Activated naive CD8-positive, alpha-beta T cell treated with anti-CD3 and anti-CD28 coated beads, Interleukin-2, amount 10 ng/mL, durations not matched to agents 7 days and 5 days (primary cell): ENCODE results near the gene RPS6KA2. TPM values are rescaled to one million over a fixed set of nuclear protein-coding genes. Genes with fewer than 3 reads are reported as not detected.
"Not testable (repeated sequence)": the region's sequence is repeated elsewhere in the genome, so short reads cannot be mapped to it uniquely, and the experiment has no call there.

ENCODE experiments used
- ATAC-seq: fragments of 150-1000 bp; cut with Tn5 transposase; one replicate; pipeline ENCODE4 v1.10.0; 2021; ENCODE audit warnings: low read depth, moderate library complexity
- POLR2A ChIA-PET: fragments of 350-600 bp; sonication (Branson Sonifier 250); formaldehyde crosslinking; loops from one replicate; lab custom pipeline; 2021; ENCODE audit warnings: antibody characterized with exemption; lab: Charles Lee
- DNase-seq: peaks from one replicate; pipeline ENCODE4 v3.0.0; 2021
- H3K27ac Mint-ChIP-seq: one replicate; pipeline ENCODE4 v1.8.0; 2022; ENCODE audit warnings: mild to moderate bottlenecking, mixed read lengths
- H3K27me3 Mint-ChIP-seq: one replicate; pipeline ENCODE4 v1.8.0; 2022; ENCODE audit warnings: mild to moderate bottlenecking, moderate library complexity, mixed read lengths
- H3K36me3 Mint-ChIP-seq: one replicate; pipeline ENCODE4 v1.8.0; 2021; ENCODE audit warnings: mild to moderate bottlenecking, mixed read lengths
- H3K4me1 Mint-ChIP-seq: one replicate; pipeline ENCODE4 v1.8.0; 2021; ENCODE audit warnings: mixed read lengths
- H3K4me3 Mint-ChIP-seq: one replicate; pipeline ENCODE4 v1.8.0; 2022; ENCODE audit warnings: mild to moderate bottlenecking, moderate library complexity, mixed read lengths
- H3K9me3 Mint-ChIP-seq: one replicate; pipeline ENCODE4 v1.8.0; 2021; ENCODE audit warnings: mixed read lengths
- total RNA-seq, 2 experiments: library from RNA; stranded (reverse); gene quantifications; one replicate each; pipeline ENCODE4 v1.2.3, GENCODE V29; 2021

The RPS6KA2 gene
- total RNA-seq, 2 experiments from 2014 or later: 3.8 to 5.7 TPM

GRCh38 chr6:166387098-166387497 lies 240.0 kb downstream of the RPS6KA2 start:
- H3K36me3 Mint-ChIP-seq, ATAC-seq, H3K9me3 Mint-ChIP-seq, DNase-seq, H3K27ac Mint-ChIP-seq, H3K4me3 Mint-ChIP-seq, H3K4me1 Mint-ChIP-seq: not testable (repeated sequence)
- H3K27me3 Mint-ChIP-seq: peaks cover 22% of the 10 kb centered on the region
- POLR2A ChIA-PET: interaction anchor here (0.9 kb wide), 1 partner anchor 13 kb away, joined by 4 read pairs; no protein-coding TSS in a partner anchor

GRCh38 chr6:166386111-166386510 lies 240.9 kb downstream of the RPS6KA2 start:
- no peak overlapping the region for H3K27ac Mint-ChIP-seq
- no peaks in the 10 kb centered on the region for H3K36me3 Mint-ChIP-seq
- H3K4me1 Mint-ChIP-seq: peaks cover 7% of the 10 kb centered on the region
- DNase-seq (no peak), ATAC-seq (no peak)
- peaks cover 22% of the 10 kb centered on the region for H3K27me3 Mint-ChIP-seq
- POLR2A ChIA-PET: no interaction called here
- H3K4me3 Mint-ChIP-seq: no peak overlapping the region
- H3K9me3 Mint-ChIP-seq: no peaks in the 10 kb centered on the region

GRCh38 chr6:166383802-166384363 lies 243.2 kb downstream of the RPS6KA2 start:
- POLR2A ChIA-PET: interaction anchor here (0.7 kb wide), 1 partner anchor 50 kb away, joined by 3 read pairs; no protein-coding TSS in a partner anchor
- peak overlapping the region; percentile 57 for H3K27ac Mint-ChIP-seq
- peak overlapping the region; percentile 84 for H3K4me3 Mint-ChIP-seq
- not testable (repeated sequence) for H3K36me3 Mint-ChIP-seq, H3K9me3 Mint-ChIP-seq, DNase-seq, H3K4me1 Mint-ChIP-seq, ATAC-seq
- H3K27me3 Mint-ChIP-seq: peaks cover 13% of the 10 kb centered on the region

- peak; percentile 97 for DNase-seq
- Mint-ChIP-seq H3K4me3 (peak within 1 kb of the TSS; percentile 88), H3K27me3 (peaks cover 13% of the 10 kb centered on the region), H3K36me3 (no peaks in the 10 kb centered on the region), H3K4me1 (peaks cover 8% of the 10 kb centered on the region), H3K9me3 (no peaks in the 10 kb centered on the region), H3K27ac (peak within 1 kb of the TSS; percentile 74)
- peak; percentile 93 for ATAC-seq
- POLR2A ChIA-PET: interaction anchor here (0.7 kb wide), 1 partner anchor 49 kb away, joined by 3 read pairs; no protein-coding TSS in a partner anchor
Observed at GRCh38 chr6:166382933-166383801, 243.9 kb downstream of the RPS6KA2 start, which contains the start of gene MPC1. TSS of gene MPC1 (minus strand) at chr6:166382940. CDS start at chr6:166382876, 64 bp downstream.

- peak overlapping the region; percentile 88 for H3K4me3 Mint-ChIP-seq
- H3K9me3 Mint-ChIP-seq: no peaks in the 10 kb centered on the region
- peaks cover 8% of the 10 kb centered on the region for H3K27me3 Mint-ChIP-seq
- ATAC-seq: no peak
- peaks cover 8% of the 10 kb centered on the region for H3K4me1 Mint-ChIP-seq
- H3K36me3 Mint-ChIP-seq: no peaks in the 10 kb centered on the region
- no peak for DNase-seq
- peak overlapping the region; percentile 74 for H3K27ac Mint-ChIP-seq
- POLR2A ChIA-PET: no interaction called here
Observed at GRCh38 chr6:166382500-166382932, 244.5 kb downstream of the RPS6KA2 start.

- ATAC-seq (peak; percentile 29), DNase-seq (peak; percentile 88)
- peak overlapping the region; percentile 88 for H3K4me3 Mint-ChIP-seq
- no peaks in the 10 kb centered on the region for H3K36me3 Mint-ChIP-seq
- peaks cover 8% of the 10 kb centered on the region for H3K4me1 Mint-ChIP-seq
- no peaks in the 10 kb centered on the region for H3K9me3 Mint-ChIP-seq
- H3K27ac Mint-ChIP-seq: peak overlapping the region; percentile 74
- POLR2A ChIA-PET: interaction anchor here (0.6 to 1.6 kb wide), 4 partner anchors 39 to 102 kb away, joined by 3 to 7 read pairs (median 4); partner anchors contain the start of gene PRR18
- peaks cover 4% of the 10 kb centered on the region for H3K27me3 Mint-ChIP-seq
Observed at GRCh38 chr6:166381733-166382499, 245.1 kb downstream of the RPS6KA2 start.

GRCh38 chr6:166381381-166381732 lies 245.7 kb downstream of the RPS6KA2 start:
- peaks cover 4% of the 10 kb centered on the region for H3K27me3 Mint-ChIP-seq
- DNase-seq: no peak
- POLR2A ChIA-PET: interaction anchor here (0.6 to 1.6 kb wide), 5 partner anchors 38 to 102 kb away, joined by 3 to 7 read pairs (median 3); partner anchors contain the start of gene PRR18
- ATAC-seq: no peak
- H3K4me3 Mint-ChIP-seq: peak overlapping the region; percentile 88
- H3K9me3 Mint-ChIP-seq: no peaks in the 10 kb centered on the region
- peak overlapping the region; percentile 74 for H3K27ac Mint-ChIP-seq
- H3K36me3 Mint-ChIP-seq: no peaks in the 10 kb centered on the region
- H3K4me1 Mint-ChIP-seq: peaks cover 8% of the 10 kb centered on the region

GRCh38 chr6:166379800-166380199 lies 247.3 kb downstream of the RPS6KA2 start:
- Mint-ChIP-seq H3K4me1 (peaks cover 8% of the 10 kb centered on the region), H3K27ac (no peak overlapping the region), H3K9me3 (no peaks in the 10 kb centered on the region), H3K4me3 (no peak overlapping the region), H3K36me3 (no peaks in the 10 kb centered on the region), H3K27me3 (no peaks in the 10 kb centered on the region)
- ATAC-seq (no peak), DNase-seq (no peak)
- POLR2A ChIA-PET: no interaction called here

- no peaks in the 10 kb centered on the region for H3K9me3 Mint-ChIP-seq
- ATAC-seq (no peak), DNase-seq (no peak)
- H3K4me1 Mint-ChIP-seq: peaks cover 8% of the 10 kb centered on the region
- no peaks in the 10 kb centered on the region for H3K36me3 Mint-ChIP-seq
- no peaks in the 10 kb centered on the region for H3K27me3 Mint-ChIP-seq
- H3K4me3 Mint-ChIP-seq: no peak overlapping the region
- H3K27ac Mint-ChIP-seq: no peak overlapping the region
- POLR2A ChIA-PET: no interaction called here
Observed at GRCh38 chr6:166379103-166379586, 247.9 kb downstream of the RPS6KA2 start.

- POLR2A ChIA-PET: no interaction called here
- H3K27ac Mint-ChIP-seq: no peak overlapping the region
Observed at GRCh38 chr6:166377721-166378120, 249.3 kb downstream of the RPS6KA2 start.

GRCh38 chr6:166375013-166375412 lies 252.0 kb downstream of the RPS6KA2 start:
- Mint-ChIP-seq H3K4me3 (no peak overlapping the region), H3K36me3 (no peaks in the 10 kb centered on the region), H3K27me3 (no peaks in the 10 kb centered on the region), H3K9me3 (no peaks in the 10 kb centered on the region), H3K27ac (no peak overlapping the region), H3K4me1 (peaks cover 2% of the 10 kb centered on the region)
- DNase-seq (no peak), ATAC-seq (no peak)
- POLR2A ChIA-PET: no interaction called here

More at GRCh38 chr6:166377721-166378120, 249.3 kb downstream of the RPS6KA2 start:
- Mint-ChIP-seq H3K27me3 (no peaks in the 10 kb centered on the region), H3K9me3 (no peaks in the 10 kb centered on the region), H3K36me3 (no peaks in the 10 kb centered on the region), H3K4me3 (no peak overlapping the region), H3K4me1 (peaks cover 4% of the 10 kb centered on the region)
- DNase-seq (no peak), ATAC-seq (no peak)

GRCh38 chr6:166370489-166370888 lies 256.6 kb downstream of the RPS6KA2 start:
- H3K4me1 Mint-ChIP-seq: no peaks in the 10 kb centered on the region
- H3K9me3 Mint-ChIP-seq: no peaks in the 10 kb centered on the region
- ATAC-seq: no peak
- H3K27me3 Mint-ChIP-seq: no peaks in the 10 kb centered on the region
- POLR2A ChIA-PET: no interaction called here
- H3K27ac Mint-ChIP-seq: no peak overlapping the region
- peaks cover 2% of the 10 kb centered on the region for H3K36me3 Mint-ChIP-seq
- no peak for DNase-seq
- no peak overlapping the region for H3K4me3 Mint-ChIP-seq

- Mint-ChIP-seq H3K4me1 (no peaks in the 10 kb centered on the region), H3K9me3 (no peaks in the 10 kb centered on the region), H3K4me3 (no peak overlapping the region), H3K27ac (no peak overlapping the region), H3K27me3 (no peaks in the 10 kb centered on the region), H3K36me3 (peaks cover 2% of the 10 kb centered on the region)
- POLR2A ChIA-PET: no interaction called here
- ATAC-seq: no peak
- DNase-seq: no peak
Observed at GRCh38 chr6:166369782-166370181, 257.3 kb downstream of the RPS6KA2 start.
